Measurements from ENCODE around the gene TBX21.

TBX21 gene

DNA sequence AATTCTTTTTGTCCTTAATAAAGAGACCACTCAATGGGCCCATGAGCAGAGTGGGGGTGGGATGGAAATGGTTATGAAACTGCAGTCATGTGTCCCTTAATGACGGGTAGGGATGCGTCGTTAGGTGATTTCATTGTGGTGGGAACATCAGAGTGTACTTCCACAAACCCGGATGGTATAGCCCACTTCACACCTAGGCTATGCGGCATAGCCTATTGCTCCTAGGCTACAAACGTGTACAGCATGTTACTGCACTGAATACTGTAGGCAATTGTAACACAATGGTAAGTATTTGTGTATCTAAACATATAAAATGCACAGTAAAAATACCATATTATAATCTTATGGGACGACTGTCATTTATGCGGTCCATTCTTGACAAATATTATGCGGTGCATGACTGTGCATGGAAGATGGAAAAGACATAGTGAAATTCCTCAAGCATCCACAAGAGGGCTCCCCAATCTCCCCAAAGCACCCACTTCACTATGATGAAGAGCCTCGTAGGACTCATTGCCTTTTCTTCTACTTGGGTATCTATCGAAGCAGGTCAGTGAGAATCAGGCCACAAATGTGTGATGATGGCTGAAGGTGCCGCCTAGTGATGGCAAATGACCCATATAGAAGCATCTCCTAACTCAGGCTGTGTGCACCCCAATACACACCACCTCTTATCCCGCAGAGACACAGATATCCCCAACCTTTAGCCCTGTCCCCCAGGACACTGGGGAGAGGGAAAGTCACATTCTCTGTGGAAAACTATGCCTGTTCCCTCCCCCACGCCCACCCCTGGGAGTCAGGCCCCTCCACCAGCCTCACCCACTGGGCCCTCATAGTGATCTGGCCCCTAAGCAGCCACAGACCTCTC, 43.5 kb downstream of the TBX21 start:
- peak; percentile 54 to 69 for DNase-seq

- no peak for DNase-seq
Measured at GRCh38 chr17:47778184-47778635, 45.2 kb downstream of the TBX21 start.

GRCh38 chr17:47781397-47781796, 48.4 kb downstream of the TBX21 start:
- DNase-seq: no peak

DNA sequence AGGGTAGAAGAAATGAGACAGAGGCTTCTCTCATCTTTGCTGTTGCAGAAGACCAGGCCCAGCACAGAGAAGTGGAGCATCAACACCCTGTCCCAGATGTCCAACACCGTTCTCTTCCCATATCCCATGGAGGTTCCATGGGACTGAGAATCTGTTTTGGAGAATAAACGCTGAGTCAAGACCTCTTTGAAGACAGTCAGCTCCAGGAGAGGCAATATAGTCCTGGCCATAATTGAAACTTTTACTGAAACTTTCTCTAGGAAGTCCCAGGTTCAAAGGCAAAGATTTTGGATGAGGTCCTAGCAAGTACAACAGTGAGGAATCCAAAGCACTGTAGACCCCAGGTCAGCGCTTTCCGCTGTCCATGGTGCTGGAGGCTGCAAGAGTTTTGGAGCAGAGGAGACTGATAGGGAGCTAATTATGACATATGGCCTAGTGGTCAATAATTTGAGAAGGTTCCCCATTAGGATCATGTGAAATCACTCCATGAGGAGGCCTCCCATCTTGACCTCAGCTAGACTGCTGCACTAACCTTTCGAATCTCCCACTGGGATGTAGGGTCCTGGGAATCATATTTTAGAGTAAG, 52.6 kb downstream of the TBX21 start:
- DNase-seq: no peak

GRCh38 chr17:47789611-47790561, 56.9 kb downstream of the TBX21 start:
- DNase-seq: peak; percentile 76 to 86

GRCh38 chr17:47791025-47791424, 58.0 kb downstream of the TBX21 start:
- DNase-seq: no peak

GRCh38 chr17:47792457-47792856, 59.4 kb downstream of the TBX21 start:
- no peak for DNase-seq

- DNase-seq: no peak
Measured at GRCh38 chr17:47792979-47793378, 59.9 kb downstream of the TBX21 start.
